HCT116 (cell line): ENCODE results near the gene C4orf46.

Experiments used
- CTCF ChIP-seq, 3 experiments: fragments of 200-600 bp in 1 of 3; sonication (generic) in 1 of 3; IDR thresholded peaks in 2 of 3; conservative IDR thresholded peaks in 1 of 3; 2 replicates each; pipeline ENCODE4 v1.5.1; 2012 to 2017; ENCODE audit warnings: low read depth in 2 of 3, low read length in 2 of 3, antibody characterized with exemption in 1 of 3, borderline replicate concordance in 1 of 3, control low read depth in 1 of 3, mild to moderate bottlenecking in 1 of 3, mixed read lengths in 1 of 3, mixed run types in 1 of 3, moderate library complexity in 1 of 3; ENCODE audit not compliant: insufficient read depth in 1 of 3
- ELF1 ChIP-seq: IDR thresholded peaks from 2 replicates; pipeline ENCODE4 v1.6.1; 2012; ENCODE audit warnings: low read depth, borderline replicate concordance
- EZH2phosphoT487 ChIP-seq: fragments of 200-600 bp; IDR thresholded peaks from 2 replicates; pipeline ENCODE4 v1.6.1; 2018; ENCODE audit warnings: antibody characterized with exemption, borderline replicate concordance
- SIN3A ChIP-seq: IDR thresholded peaks from 2 replicates; pipeline ENCODE4 v1.6.1; 2012; ENCODE audit warnings: low read depth
- ZBTB33 ChIP-seq: IDR thresholded peaks from 2 replicates; pipeline ENCODE4 v1.6.1; 2011; ENCODE audit warnings: mild to moderate bottlenecking, low read length, moderate library complexity; ENCODE audit not compliant: insufficient replicate concordance; ENCODE audit errors: extremely low read depth
- TF ChIP-seq, protein P1 (sequence below): IDR thresholded peaks from 2 replicates; pipeline ENCODE4 v1.6.1; 2012

- TF ChIP-seq CTCF (IDR thresholded peaks at IDR 0.05 in 2 of 3, conservative IDR thresholded peaks at IDR 0.05 in 1 of 3; ENCODE audit: borderline replicate concordance in 1 of 3, insufficient read depth in 1 of 3, low read depth in 2 of 3, low read length in 2 of 3) (no peak), SIN3A (no peak), ELF1 (no peak), ZBTB33 (no peak), EZH2phosphoT487 (no peak)
- TF ChIP-seq, protein P1, sequence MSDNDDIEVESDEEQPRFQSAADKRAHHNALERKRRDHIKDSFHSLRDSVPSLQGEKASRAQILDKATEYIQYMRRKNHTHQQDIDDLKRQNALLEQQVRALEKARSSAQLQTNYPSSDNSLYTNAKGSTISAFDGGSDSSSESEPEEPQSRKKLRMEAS: no peak
Measured at GRCh38 chr4:158621729-158622128, 50.0 kb downstream of the C4orf46 start.
